Tibial nerve (tissue), 4 donors: ENCODE results near the gene USH1G. TPM values are rescaled to one million over a fixed set of nuclear protein-coding genes. Genes with fewer than 3 reads are reported as not detected.

Source experiments
- DNase-seq, 2 donors: peaks; one replicate each; pipeline ENCODE4 v3.0.0-alpha.2; 2019; ENCODE audit warnings: low spot score in 2 of 2
- H3K27ac ChIP-seq, 4 donors: fragments of 200-600 bp; sonication (generic) in 3 of 4; one replicate each; pipeline ENCODE4 v1.5.1; 2017 to 2019; ENCODE audit warnings: mild to moderate bottlenecking in 1 of 4
- H3K27me3 ChIP-seq, 2 donors: fragments of 200-600 bp; sonication (generic) in 1 of 2; one replicate each; pipeline versions ENCODE4 v1.5.1 to v1.6.0; 2017 to 2019
- H3K36me3 ChIP-seq, 3 donors: fragments of 200-600 bp; sonication (generic); one replicate each; pipeline ENCODE4 v1.5.1; 2018 to 2019
- H3K4me1 ChIP-seq, 4 donors: fragments of 200-600 bp; sonication (generic) in 3 of 4; one replicate each; pipeline ENCODE4 v1.5.1; 2017 to 2019
- H3K4me3 ChIP-seq, 4 donors: fragments of 200-600 bp; sonication (generic) in 3 of 4; one replicate each; pipeline ENCODE4 v1.5.1; 2017 to 2019; ENCODE audit warnings: mild to moderate bottlenecking in 1 of 4, moderate library complexity in 1 of 4
- H3K9me3 ChIP-seq, 4 donors: fragments of 200-600 bp; sonication (generic) in 3 of 4; one replicate each; pipeline ENCODE4 v1.5.1; 2017 to 2019
- EP300 ChIP-seq, 2 donors: sonication (generic); formaldehyde crosslinking; IDR thresholded peaks; one replicate each; pipeline ENCODE4 v1.6.1; 2017; ENCODE audit warnings: antibody characterized with exemption in 2 of 2, mild to moderate bottlenecking in 1 of 2
- POLR2A ChIP-seq, 2 donors: fragments of 450-650 bp; IDR thresholded peaks; one replicate each; pipeline ENCODE4 v1.6.1; 2017; ENCODE audit warnings: antibody characterized with exemption in 2 of 2, mild to moderate bottlenecking in 2 of 2, moderate library complexity in 2 of 2
- WGBS, 2 donors: methylation state at CpG; one replicate each; pipeline ENCODE4 v1.1.5; 2018; 5-methylcytosine and 5-hydroxymethylcytosine counted together
- total RNA-seq, 4 donors: library from RNA; depleted of rRNA; stranded (reverse); fragments of >200 nt; gene quantifications; one replicate each; pipeline ENCODE4 v1.1.0, GENCODE V29; 2016
- TF ChIP-seq, protein P1 (sequence below), 5 experiments: fragments of 200-600 bp in 3 of 5; fragments of 450-650 bp in 2 of 5; sonication (generic) in 3 of 5; IDR thresholded peaks; one replicate each; pipeline ENCODE4 v1.5.1; 2016 to 2019; ENCODE audit warnings: antibody characterized with exemption in 5 of 5, mild to moderate bottlenecking in 3 of 5, moderate library complexity in 2 of 5

Gene USH1G
- total RNA-seq, 4 donors from 2014 or later: 0.87 TPM; not detected in 3

DNA sequence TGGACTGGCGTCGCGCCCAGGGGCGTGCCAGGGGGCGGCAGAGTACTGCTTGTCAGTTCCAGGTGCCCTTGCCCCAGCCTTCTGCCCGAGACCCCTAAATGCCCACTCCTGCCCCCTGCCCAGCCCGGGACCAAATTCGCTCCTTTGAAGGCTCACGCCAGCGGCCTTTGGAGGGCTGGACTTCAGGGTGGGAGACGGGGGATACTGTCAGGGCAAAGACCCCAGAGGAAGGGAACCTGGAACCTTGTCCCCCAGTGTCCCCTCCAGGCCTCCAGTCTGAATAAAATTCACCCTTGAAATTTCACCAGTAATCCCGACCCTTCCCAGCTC lies 13.4 kb upstream of the USH1G start:
- TF ChIP-seq, protein P1, sequence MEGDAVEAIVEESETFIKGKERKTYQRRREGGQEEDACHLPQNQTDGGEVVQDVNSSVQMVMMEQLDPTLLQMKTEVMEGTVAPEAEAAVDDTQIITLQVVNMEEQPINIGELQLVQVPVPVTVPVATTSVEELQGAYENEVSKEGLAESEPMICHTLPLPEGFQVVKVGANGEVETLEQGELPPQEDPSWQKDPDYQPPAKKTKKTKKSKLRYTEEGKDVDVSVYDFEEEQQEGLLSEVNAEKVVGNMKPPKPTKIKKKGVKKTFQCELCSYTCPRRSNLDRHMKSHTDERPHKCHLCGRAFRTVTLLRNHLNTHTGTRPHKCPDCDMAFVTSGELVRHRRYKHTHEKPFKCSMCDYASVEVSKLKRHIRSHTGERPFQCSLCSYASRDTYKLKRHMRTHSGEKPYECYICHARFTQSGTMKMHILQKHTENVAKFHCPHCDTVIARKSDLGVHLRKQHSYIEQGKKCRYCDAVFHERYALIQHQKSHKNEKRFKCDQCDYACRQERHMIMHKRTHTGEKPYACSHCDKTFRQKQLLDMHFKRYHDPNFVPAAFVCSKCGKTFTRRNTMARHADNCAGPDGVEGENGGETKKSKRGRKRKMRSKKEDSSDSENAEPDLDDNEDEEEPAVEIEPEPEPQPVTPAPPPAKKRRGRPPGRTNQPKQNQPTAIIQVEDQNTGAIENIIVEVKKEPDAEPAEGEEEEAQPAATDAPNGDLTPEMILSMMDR (IDR thresholded peaks at IDR 0.05): no peak
- no peak for TF ChIP-seq POLR2A (IDR thresholded peaks at IDR 0.05)
- no peak for TF ChIP-seq EP300 (IDR thresholded peaks at IDR 0.05)
- WGBS, 2 donors: 13 to 14% methylated on average over 7 to 12 of the region's 12 CpGs
- peaks cover 0 to 87% of the 10 kb centered on the region in 2 donors for H3K27me3 ChIP-seq

DNA sequence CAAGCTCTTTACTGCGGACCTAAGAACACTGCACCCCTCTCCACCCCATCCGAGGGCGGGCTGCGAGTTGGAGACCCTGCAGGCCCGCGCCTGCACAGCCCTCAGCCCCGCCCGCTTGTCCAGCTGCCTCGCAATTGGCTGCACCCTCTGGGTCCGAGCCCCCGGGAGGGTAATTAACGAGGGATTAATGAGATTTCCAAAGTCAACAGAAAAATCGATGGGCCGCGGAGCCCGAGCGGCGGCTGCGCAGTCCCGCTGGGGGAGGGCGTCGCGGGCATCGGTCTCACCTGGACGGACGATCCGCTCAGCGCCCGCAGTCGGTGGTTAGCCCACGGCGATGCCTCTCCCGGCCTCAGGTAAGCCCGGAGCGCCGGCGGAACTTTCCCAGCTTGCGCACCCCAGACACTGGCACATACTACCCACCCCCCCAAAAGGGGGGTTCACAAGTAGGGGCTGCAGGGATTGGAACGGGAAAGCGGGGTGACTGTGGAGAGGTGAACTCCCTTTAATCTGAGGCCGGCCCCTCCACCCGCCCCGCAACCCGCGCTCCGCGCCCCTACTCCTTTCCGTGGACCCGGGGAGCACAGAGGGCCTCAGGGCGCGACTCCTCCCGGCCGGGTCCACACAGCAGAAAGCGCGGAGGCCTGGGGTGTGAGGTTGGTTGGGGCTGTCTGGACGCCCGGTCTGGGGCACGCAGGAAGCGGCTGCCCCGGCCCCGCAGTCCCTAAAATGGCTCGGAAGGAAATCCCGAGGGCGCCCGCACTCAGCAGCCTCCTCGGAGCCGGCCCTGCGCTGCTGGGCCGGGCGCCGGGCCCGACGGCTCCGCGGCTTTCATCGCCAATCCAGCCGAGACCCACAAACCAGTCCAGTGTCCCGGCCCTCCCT lies 12.8 kb upstream of the USH1G start, which contains the start of gene OTOP3:
Gene OTOP3 (plus strand): TSS at position 314 of the 885 bp plus-strand sequence. CDS start 24 bp downstream, at position 338.
- 2 to 4% methylated on average over 26 to 64 of the region's 78 CpGs for WGBS, 2 donors
- Histone ChIP-seq H3K9me3 (no peaks in the 10 kb centered on the region), H3K27ac (no peak within 1 kb of the TSS), H3K27me3 (peaks cover 0 to 87% of the 10 kb centered on the region in 2 donors), H3K4me3 (no peak within 1 kb of the TSS), H3K4me1 (peaks cover 0 to 12% (median 3%) of the 10 kb centered on the region in 4 donors), H3K36me3 (no peaks in the 10 kb centered on the region)
- TF ChIP-seq EP300 (IDR thresholded peaks at IDR 0.05) (no peak), POLR2A (IDR thresholded peaks at IDR 0.05) (no peak)
- TF ChIP-seq, protein P1 (IDR thresholded peaks at IDR 0.05): no peak
- DNase-seq: no peak

More for the DNA sequence above, 13.4 kb upstream of the USH1G start:
- Histone ChIP-seq H3K4me3 (no peak overlapping the region), H3K4me1 (peaks cover 0 to 12% (median 3%) of the 10 kb centered on the region in 4 donors), H3K9me3 (no peaks in the 10 kb centered on the region), H3K27ac (no peak overlapping the region), H3K36me3 (no peaks in the 10 kb centered on the region)
- no peak for DNase-seq

DNA sequence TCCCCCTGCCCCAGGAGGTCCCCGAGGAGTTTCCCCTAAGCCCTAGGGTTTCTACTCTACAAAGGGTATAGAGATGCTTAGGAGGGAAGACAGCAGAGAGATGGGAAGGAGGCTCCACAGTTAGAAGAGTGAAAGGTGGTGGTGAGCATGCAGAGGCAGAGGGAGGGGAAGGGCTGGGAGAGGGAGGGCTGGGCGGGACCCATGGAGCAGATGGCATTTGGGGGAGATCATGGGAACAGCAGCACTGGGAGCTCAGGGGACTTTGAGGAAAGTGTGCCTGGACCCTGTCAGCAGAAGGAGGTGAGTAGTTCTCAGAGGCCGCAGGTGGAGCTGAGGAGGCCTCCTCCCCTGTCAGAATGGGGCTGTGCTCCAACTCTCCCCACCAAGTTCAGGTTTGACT lies 12.0 kb upstream of the USH1G start:
- Histone ChIP-seq H3K27ac (no peak overlapping the region), H3K27me3 (peaks cover 0 to 86% of the 10 kb centered on the region in 2 donors), H3K9me3 (no peaks in the 10 kb centered on the region), H3K36me3 (no peaks in the 10 kb centered on the region), H3K4me3 (no peak overlapping the region), H3K4me1 (peaks cover 0 to 12% (median 3%) of the 10 kb centered on the region in 4 donors)
- TF ChIP-seq POLR2A (IDR thresholded peaks at IDR 0.05): no peak
- TF ChIP-seq, protein P1 (IDR thresholded peaks at IDR 0.05): no peak
- no peak for TF ChIP-seq EP300 (IDR thresholded peaks at IDR 0.05)
- no peak for DNase-seq
- WGBS, 2 donors: 50 to 55% methylated on average over 3 of the region's 3 CpGs

DNA sequence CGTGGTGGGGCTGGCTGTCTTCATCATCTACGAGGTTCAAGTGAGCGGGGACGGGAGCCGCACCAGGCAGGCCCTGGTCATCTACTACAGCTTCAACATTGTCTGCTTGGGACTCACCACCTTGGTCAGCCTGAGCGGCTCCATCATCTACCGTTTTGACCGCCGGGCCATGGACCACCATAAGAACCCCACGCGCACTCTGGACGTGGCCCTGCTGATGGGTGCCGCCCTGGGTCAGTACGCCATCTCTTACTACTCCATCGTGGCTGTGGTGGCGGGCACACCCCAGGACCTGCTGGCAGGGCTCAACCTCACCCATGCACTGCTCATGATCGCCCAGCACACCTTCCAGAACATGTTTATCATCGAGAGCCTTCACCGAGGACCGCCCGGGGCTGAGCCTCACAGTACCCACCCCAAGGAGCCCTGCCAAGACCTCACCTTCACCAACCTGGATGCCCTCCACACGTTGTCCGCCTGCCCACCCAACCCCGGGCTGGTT lies 7.5 kb upstream of the USH1G start:
- H3K4me1 ChIP-seq: peaks cover 0 to 4% (median 0%) of the 10 kb centered on the region in 4 donors
- H3K27ac ChIP-seq: no peak overlapping the region
- no peak overlapping the region for H3K4me3 ChIP-seq
- H3K27me3 ChIP-seq: peaks cover 0 to 74% of the 10 kb centered on the region in 2 donors
- DNase-seq: no peak
- no peaks in the 10 kb centered on the region for H3K36me3 ChIP-seq
- 93 to 94% methylated on average over 23 of the region's 24 CpGs for WGBS, 2 donors
- no peaks in the 10 kb centered on the region for H3K9me3 ChIP-seq
- no peak for TF ChIP-seq EP300 (IDR thresholded peaks at IDR 0.05)
- TF ChIP-seq POLR2A (IDR thresholded peaks at IDR 0.05): no peak
- TF ChIP-seq, protein P1 (IDR thresholded peaks at IDR 0.05): no peak

DNA sequence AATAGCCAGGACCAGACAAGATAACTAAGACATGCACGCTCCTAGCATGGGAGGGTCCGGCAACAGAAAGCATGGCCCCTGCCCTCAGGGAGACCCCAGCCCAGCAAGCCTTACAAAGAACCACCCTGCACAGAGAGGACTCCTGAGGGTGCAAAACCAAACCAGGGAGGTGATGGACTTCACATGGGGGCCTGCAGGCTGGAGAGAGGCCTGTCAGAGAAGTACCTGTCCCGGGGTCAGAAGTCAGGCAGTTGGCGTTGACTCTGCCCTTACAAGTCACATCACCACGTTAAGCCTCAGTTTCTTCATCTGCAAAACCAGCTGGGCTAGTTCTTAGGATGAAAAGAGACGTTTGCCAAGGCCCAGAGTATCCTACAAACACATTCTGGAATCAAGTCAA lies 5.7 kb upstream of the USH1G start:
- WGBS, 2 donors: 72 to 76% methylated on average over 6 of the region's 6 CpGs
- no peaks in the 10 kb centered on the region for H3K36me3 ChIP-seq
- H3K4me1 ChIP-seq: peaks cover 0 to 11% (median 6%) of the 10 kb centered on the region in 4 donors
- no peak overlapping the region for H3K4me3 ChIP-seq
- TF ChIP-seq POLR2A (IDR thresholded peaks at IDR 0.05) (no peak), EP300 (IDR thresholded peaks at IDR 0.05) (no peak)
- TF ChIP-seq, protein P1 (IDR thresholded peaks at IDR 0.05): no peak
- no peak for DNase-seq
- peaks cover 0 to 74% of the 10 kb centered on the region in 2 donors for H3K27me3 ChIP-seq
- H3K9me3 ChIP-seq: no peaks in the 10 kb centered on the region
- H3K27ac ChIP-seq: no peak overlapping the region
